K562 (cell line): Measurements from ENCODE around the gene TMIGD1. TPM values are rescaled to one million over a fixed set of nuclear protein-coding genes. Genes with fewer than 3 reads are reported as not detected.
A peak's percentile ranks its signal among the peaks of the same experiment; 100 is the strongest.

Source experiments
- ATAC-seq: fragments of 200-7000 bp; cut with Tn5 transposase; 3 replicates; pipeline ENCODE4 v1.9.1; 2020; ENCODE audit warnings: moderate library complexity
- BruUV-seq: library from RNA; stranded (reverse); fragments of 400-500 nt; replicated peaks from 2 replicates; lab custom pipeline; 2021; lab: Mats Ljungman, UMichigan
- CTCF ChIA-PET: fragments of 300-600 bp; formaldehyde crosslinking; extraction: SDS; loops from one replicate; lab custom pipeline; 2021; ENCODE audit warnings: low intra/inter-chr PET ratio; lab: Yijun Ruan, JAX
- POLR2A ChIA-PET: fragments of 300-600, 350-650 bp; sonication (Branson Sonifier 250); formaldehyde crosslinking; extraction: SDS; loops from one replicate; lab custom pipeline; 2021; ENCODE audit warnings: antibody characterized with exemption, inconsistent platforms; lab: Yijun Ruan, JAX
- DNase-seq, 4 experiments: peaks; one replicate each; pipeline versions ENCODE4 v3.0.0 to v3.0.0-alpha.2; 2011 to 2018; ENCODE audit warnings: low spot score in 3 of 4, mixed read lengths in 3 of 4; ENCODE audit errors: extremely low read depth in 1 of 4
- FAIRE-seq: peaks from 2 replicates; lab custom pipeline; 2011; peaks lifted over from hg19 to GRCh38; lab: Jason Lieb, UNC
- H2AFZ ChIP-seq: 2 replicates; pipeline ENCODE4 v1.6.0; 2011; ENCODE audit warnings: low read depth, low read length, control low read depth, inconsistent platforms
- H3K27ac ChIP-seq: fragments of 200-600 bp; 3 replicates; pipeline ENCODE4 v1.8.0; 2011; ENCODE audit warnings: low read depth, mild to moderate bottlenecking, control low read depth, inconsistent platforms, low read length, moderate library complexity, mixed read lengths; ENCODE audit errors: extremely low read depth
- H3K27me3 ChIP-seq, 2 experiments: fragments of 300-600 bp in 1 of 2; 2 replicates in 1 of 2; 3 replicates in 1 of 2; pipeline versions ENCODE4 v1.6.0 to v1.8.0; 2011; ENCODE audit warnings: inconsistent platforms in 2 of 2, low read length in 2 of 2, mild to moderate bottlenecking in 1 of 2, mixed read lengths in 1 of 2, moderate library complexity in 1 of 2; ENCODE audit not compliant: control insufficient read depth in 2 of 2, insufficient read depth in 2 of 2
- H3K36me3 ChIP-seq: fragments of 300-600 bp; 3 replicates; pipeline ENCODE4 v1.8.0; 2011; ENCODE audit warnings: mild to moderate bottlenecking, low read length, inconsistent platforms; ENCODE audit not compliant: control insufficient read depth, insufficient read depth
- H3K4me1 ChIP-seq, 2 experiments: fragments of 200-600 bp in 1 of 2; replicated peaks in 1 of 2; 2 replicates in 1 of 2; 3 replicates in 1 of 2; pipeline versions ENCODE4 v1.5.1 to v1.8.0; 2011; ENCODE audit warnings: inconsistent platforms in 2 of 2, low read length in 2 of 2, mild to moderate bottlenecking in 1 of 2, mixed read lengths in 1 of 2, moderate library complexity in 1 of 2; ENCODE audit not compliant: control insufficient read depth in 2 of 2, insufficient read depth in 2 of 2
- H3K4me2 ChIP-seq: 2 replicates; pipeline ENCODE4 v1.6.1; 2011; ENCODE audit warnings: low read length, control low read depth, inconsistent platforms, mixed read lengths; ENCODE audit not compliant: insufficient read depth
- H3K4me3 ChIP-seq: fragments of 200-600 bp; sonication (generic), shearing (Covaris generic); 2 replicates; pipeline ENCODE4 v1.5.1; 2016; ENCODE audit warnings: control low read depth, inconsistent platforms
- H3K79me2 ChIP-seq: fragments of 200-600 bp; 3 replicates; pipeline ENCODE4 v1.8.0; 2011; ENCODE audit warnings: low read length, inconsistent platforms; ENCODE audit not compliant: control insufficient read depth, insufficient read depth
- H3K9ac ChIP-seq, 2 experiments: 2 replicates each; pipeline versions ENCODE4 v1.6.0 to v1.6.1; 2011; ENCODE audit warnings: low read depth in 2 of 2, low read length in 2 of 2, control low read depth in 1 of 2, inconsistent platforms in 1 of 2, mild to moderate bottlenecking in 1 of 2, mixed read lengths in 1 of 2; ENCODE audit not compliant: insufficient read depth in 1 of 2
- H3K9me1 ChIP-seq: one replicate; pipeline ENCODE4 v1.6.0; 2011; ENCODE audit warnings: inconsistent platforms, mild to moderate bottlenecking, low read length, moderate library complexity; ENCODE audit not compliant: control insufficient read depth, insufficient read depth
- H3K9me3 ChIP-seq: replicated peaks from 2 replicates; pipeline ENCODE4 v1.5.1; 2011; ENCODE audit warnings: low read depth, low read length, inconsistent platforms; ENCODE audit not compliant: control insufficient read depth, insufficient read depth
- H4K20me1 ChIP-seq: replicated peaks from 2 replicates; pipeline ENCODE4 v1.6.1; 2011; ENCODE audit warnings: low read length, inconsistent platforms, mixed read lengths; ENCODE audit not compliant: control insufficient read depth, insufficient read depth
- ZNF184 ChIP-seq: sonication (generic); formaldehyde crosslinking; IDR thresholded peaks from 2 replicates; pipeline ENCODE4 v1.5.0; 2020; ENCODE audit warnings: missing genetic modification reagents
- ZNF586 ChIP-seq: fragments of 450-650 bp; formaldehyde crosslinking; conservative IDR thresholded peaks from 2 replicates; pipeline ENCODE4 v1.4.0; 2020; ENCODE audit warnings: mild to moderate bottlenecking, moderate library complexity
- WGBS: fragments of 100-300 bp; shearing (Covaris generic); methylation state at CpG from one replicate; pipeline ENCODE4 v1.1.6; 2016; ENCODE audit warnings: low coverage, mixed read lengths; ENCODE audit not compliant: insufficient coverage; ENCODE audit errors: missing lambda C conversion rate; 5-methylcytosine and 5-hydroxymethylcytosine counted together
- in situ Hi-C: fragments of 300-500 bp; cut with MboI; formaldehyde crosslinking; loops from 4 replicates; pipeline ENCODE4 v1.15.0; 2018; ENCODE audit warnings: inconsistent platforms, mixed read lengths
- intact Hi-C: fragments of 100-400 bp; cut with micrococcal nuclease; formaldehyde crosslinking; loops from 2 replicates; pipeline ENCODE4 v1.14.2; 2022
- polyA plus RNA-seq, 8 experiments: library from polyadenylated mRNA; depleted of rRNA in 4 of 8; stranded (reverse) in 5 of 8; unstranded in 3 of 8; fragments of >200 nt; fragmentation: Nextera tagmentation in 2 of 8; fragmentation: Illumina TruSeq in 1 of 8; extraction: Ambion mirVana in 2 of 8; extraction: Trizol in 1 of 8; gene quantifications; 2 replicates each; pipeline versions ENCODE4 v1.2.1 to v1.2.3, GENCODE V29; 2011 to 2014; ENCODE audit warnings: inconsistent platforms in 1 of 8, missing spikeins in 1 of 8
- total RNA-seq, 7 experiments: library from RNA; depleted of rRNA in 6 of 7; stranded (reverse); fragments of >200 nt in 6 of 7; fragmentation: Illumina TruSeq in 2 of 7; extraction: Trizol in 2 of 7; gene quantifications; 2 replicates each; pipeline versions ENCODE4 v1.2.1 to v1.2.3, GENCODE V29; 2011 to 2021; ENCODE audit warnings: low replicate concordance in 1 of 7
- TF ChIP-seq, protein P1 (sequence below), 3 experiments: IDR thresholded peaks in 2 of 3; conservative IDR thresholded peaks in 1 of 3; 2 replicates each; pipeline ENCODE4 v1.5.1; 2011 to 2012; ENCODE audit warnings: low read length in 3 of 3, mild to moderate bottlenecking in 3 of 3, control low read depth in 2 of 3, improper control_type of control experiment in 1 of 3, inconsistent platforms in 1 of 3, low read depth in 1 of 3, mixed read lengths in 1 of 3, moderate library complexity in 1 of 3; ENCODE audit not compliant: insufficient read depth in 2 of 3
- TF ChIP-seq, protein P2 (sequence below), 2 experiments: fragments of 450-650 bp in 1 of 2; sonication (generic) in 1 of 2; formaldehyde crosslinking in 1 of 2; IDR thresholded peaks in 1 of 2; conservative IDR thresholded peaks in 1 of 2; 2 replicates each; pipeline versions ENCODE4 v1.6.1 to v1.8.1; 2016 to 2023; ENCODE audit warnings: mild to moderate bottlenecking in 2 of 2, moderate library complexity in 2 of 2, inconsistent platforms in 1 of 2, missing genetic modification reagents in 1 of 2

Gene TMIGD1
- total and polyA plus RNA-seq, 9 of the 15 experiments (the other 6 are each of a cell fraction or from before 2014, with no cell fraction given), result not detected

GRCh38 chr17:30372755-30373154 lies 38.9 kb upstream of the TMIGD1 start:
- TF ChIP-seq, protein P1, sequence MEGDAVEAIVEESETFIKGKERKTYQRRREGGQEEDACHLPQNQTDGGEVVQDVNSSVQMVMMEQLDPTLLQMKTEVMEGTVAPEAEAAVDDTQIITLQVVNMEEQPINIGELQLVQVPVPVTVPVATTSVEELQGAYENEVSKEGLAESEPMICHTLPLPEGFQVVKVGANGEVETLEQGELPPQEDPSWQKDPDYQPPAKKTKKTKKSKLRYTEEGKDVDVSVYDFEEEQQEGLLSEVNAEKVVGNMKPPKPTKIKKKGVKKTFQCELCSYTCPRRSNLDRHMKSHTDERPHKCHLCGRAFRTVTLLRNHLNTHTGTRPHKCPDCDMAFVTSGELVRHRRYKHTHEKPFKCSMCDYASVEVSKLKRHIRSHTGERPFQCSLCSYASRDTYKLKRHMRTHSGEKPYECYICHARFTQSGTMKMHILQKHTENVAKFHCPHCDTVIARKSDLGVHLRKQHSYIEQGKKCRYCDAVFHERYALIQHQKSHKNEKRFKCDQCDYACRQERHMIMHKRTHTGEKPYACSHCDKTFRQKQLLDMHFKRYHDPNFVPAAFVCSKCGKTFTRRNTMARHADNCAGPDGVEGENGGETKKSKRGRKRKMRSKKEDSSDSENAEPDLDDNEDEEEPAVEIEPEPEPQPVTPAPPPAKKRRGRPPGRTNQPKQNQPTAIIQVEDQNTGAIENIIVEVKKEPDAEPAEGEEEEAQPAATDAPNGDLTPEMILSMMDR (IDR thresholded peaks at IDR 0.05 in 2 of 3, conservative IDR thresholded peaks at IDR 0.05 in 1 of 3; ENCODE audit: insufficient read depth in 2 of 3, low read depth in 1 of 3, low read length in 3 of 3), result 0 out of 6 replicates have a peak, but pooled peaks of 1 of the 3 experiments have one; percentile 23
- TF ChIP-seq ZNF586 (CRISPR knock-in tag), result no peak
- 0 out of 2 replicates have a peak, but pooled peaks have one; percentile 56 for TF ChIP-seq ZNF184 (CRISPR knock-in tag)
- TF ChIP-seq, protein P2, sequence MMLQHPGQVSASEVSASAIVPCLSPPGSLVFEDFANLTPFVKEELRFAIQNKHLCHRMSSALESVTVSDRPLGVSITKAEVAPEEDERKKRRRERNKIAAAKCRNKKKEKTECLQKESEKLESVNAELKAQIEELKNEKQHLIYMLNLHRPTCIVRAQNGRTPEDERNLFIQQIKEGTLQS (IDR thresholded peaks at IDR 0.05), result peak; percentile 53
- TF ChIP-seq, protein P2 (CRISPR knock-in tag; conservative IDR thresholded peaks at IDR 0.05), result no peak
- WGBS, result 15% methylated on average over 2 of the region's 2 CpGs
- H3K4me2 ChIP-seq, result no peak overlapping the region
- H4K20me1 ChIP-seq, result no peaks in the 10 kb centered on the region
- no TSS peak for BruUV-seq
- no peaks in the 10 kb centered on the region for H3K9me1 ChIP-seq
- no peak overlapping the region for H3K4me3 ChIP-seq
- H3K27ac ChIP-seq, result no peak overlapping the region
- ATAC-seq, result peak; percentile 32; the same call in 1 of the 3 replicates
- FAIRE-seq, result no peak
- in situ Hi-C loops (no loop called here), intact Hi-C loops (no loop called here)
- no peaks in the 10 kb centered on the region for H3K79me2 ChIP-seq
- no peak overlapping the region for H2AFZ ChIP-seq
- peak in 1 of 4 experiments; percentile 19 for DNase-seq
- no peaks in the 10 kb centered on the region for H3K36me3 ChIP-seq
- ChIA-PET CTCF (no interaction called here), POLR2A (no interaction called here)
- no peaks in the 10 kb centered on the region for H3K9me3 ChIP-seq
- H3K9ac ChIP-seq, result no peak overlapping the region
- peaks cover 0 to 17% of the 10 kb centered on the region in 2 experiments; a peak in 2 of 5 replicates for H3K4me1 ChIP-seq
- peaks cover 5 to 8% of the 10 kb centered on the region in 2 experiments; a peak in 1 of 5 replicates for H3K27me3 ChIP-seq
